ENCODE measurements around the gene SENP1. TPM values are rescaled to one million over a fixed set of nuclear protein-coding genes. Genes with fewer than 3 reads are reported as not detected.

The SENP1 gene
- total and polyA plus RNA-seq, 12 donors: 2.1 to 10.7 (median 8.5) TPM

DNA sequence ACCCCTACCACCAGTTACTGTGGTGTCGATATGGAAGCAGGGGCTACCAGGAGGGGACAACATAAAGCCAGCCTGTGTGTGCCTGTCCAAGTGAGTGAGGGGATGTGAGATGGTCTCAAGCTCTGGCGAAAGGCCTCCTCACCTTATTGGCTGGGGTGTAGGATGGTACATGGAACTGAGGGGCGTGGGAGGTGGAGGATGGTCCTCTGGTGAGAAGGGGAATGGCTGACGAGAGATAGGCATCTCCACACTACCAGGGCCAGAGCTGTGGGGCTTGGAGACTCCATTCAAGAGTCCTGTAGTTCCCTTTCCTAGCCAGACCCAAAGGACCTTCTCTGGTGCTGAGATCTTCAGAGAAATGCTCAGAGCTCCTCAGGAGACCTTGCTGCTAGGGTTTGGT lies 69.1 kb downstream of the SENP1 start:
- DNase-seq (no peak), ATAC-seq (no peak)
- TF ChIP-seq, protein P1, sequence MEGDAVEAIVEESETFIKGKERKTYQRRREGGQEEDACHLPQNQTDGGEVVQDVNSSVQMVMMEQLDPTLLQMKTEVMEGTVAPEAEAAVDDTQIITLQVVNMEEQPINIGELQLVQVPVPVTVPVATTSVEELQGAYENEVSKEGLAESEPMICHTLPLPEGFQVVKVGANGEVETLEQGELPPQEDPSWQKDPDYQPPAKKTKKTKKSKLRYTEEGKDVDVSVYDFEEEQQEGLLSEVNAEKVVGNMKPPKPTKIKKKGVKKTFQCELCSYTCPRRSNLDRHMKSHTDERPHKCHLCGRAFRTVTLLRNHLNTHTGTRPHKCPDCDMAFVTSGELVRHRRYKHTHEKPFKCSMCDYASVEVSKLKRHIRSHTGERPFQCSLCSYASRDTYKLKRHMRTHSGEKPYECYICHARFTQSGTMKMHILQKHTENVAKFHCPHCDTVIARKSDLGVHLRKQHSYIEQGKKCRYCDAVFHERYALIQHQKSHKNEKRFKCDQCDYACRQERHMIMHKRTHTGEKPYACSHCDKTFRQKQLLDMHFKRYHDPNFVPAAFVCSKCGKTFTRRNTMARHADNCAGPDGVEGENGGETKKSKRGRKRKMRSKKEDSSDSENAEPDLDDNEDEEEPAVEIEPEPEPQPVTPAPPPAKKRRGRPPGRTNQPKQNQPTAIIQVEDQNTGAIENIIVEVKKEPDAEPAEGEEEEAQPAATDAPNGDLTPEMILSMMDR (IDR thresholded peaks at IDR 0.05): no peak
- Histone ChIP-seq H3K27ac (no peak overlapping the region), H3K9me3 (no peaks in the 10 kb centered on the region), H3K4me3 (no peak overlapping the region), H3K36me3 (no peaks in the 10 kb centered on the region), H3K27me3 (peaks cover 0 to 5% (median 0%) of the 10 kb centered on the region in 7 donors), H3K4me1 (peaks cover 0 to 6% (median 0%) of the 10 kb centered on the region in 9 donors)
- 94 to 100% methylated on average over 4 of the region's 4 CpGs for WGBS, 2 donors
- intact Hi-C loops (cut with DNase I): no loop called here

DNA sequence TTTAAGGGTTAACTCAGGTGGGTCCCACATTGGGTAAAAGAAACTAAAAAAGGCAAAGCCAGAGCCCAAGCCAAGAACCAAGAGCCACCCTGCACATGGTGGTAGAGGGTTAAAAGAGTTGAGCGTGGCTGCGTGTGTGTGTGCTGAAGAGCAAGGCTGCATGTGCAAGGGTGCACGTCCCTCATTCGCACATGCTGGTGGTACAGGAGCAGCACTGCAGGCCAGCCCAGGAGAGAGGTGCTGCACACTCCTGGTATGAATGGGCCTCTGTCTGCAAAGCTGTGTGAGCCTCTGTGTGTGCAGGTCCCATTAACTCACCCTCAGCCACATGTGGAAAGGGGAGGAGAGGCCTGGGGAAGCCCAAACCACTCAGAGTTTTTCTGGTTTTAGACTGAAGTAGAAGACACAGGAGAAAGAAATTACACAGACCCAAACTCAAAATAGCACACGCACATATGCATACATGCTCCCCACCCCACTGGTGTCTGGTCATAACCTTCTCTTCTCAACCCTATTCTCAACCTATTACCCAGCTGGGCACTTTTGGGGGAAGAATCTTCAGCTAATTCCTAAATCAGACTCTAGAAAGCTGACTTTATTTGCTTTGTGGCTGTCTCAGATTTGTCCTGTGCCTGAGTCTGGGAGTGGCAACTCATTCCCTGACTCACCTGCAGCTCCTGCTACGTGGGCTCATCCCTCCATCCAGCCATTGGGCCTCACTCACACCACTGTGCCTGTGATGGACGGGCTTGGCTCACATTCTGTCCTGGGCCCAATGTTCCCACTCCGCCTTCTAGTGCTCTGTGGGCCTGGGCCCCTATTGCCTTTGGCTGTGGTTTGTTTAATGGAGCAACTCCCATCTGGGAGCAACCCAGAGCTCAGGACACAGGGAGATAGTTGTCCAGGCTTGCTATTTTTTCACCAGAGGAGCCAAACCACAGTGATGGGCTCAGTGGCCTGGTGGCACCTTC lies 70.8 kb downstream of the SENP1 start:
- intact Hi-C loops (cut with DNase I): no loop called here
- DNase-seq: no peak
- H3K9me3 ChIP-seq: no peaks in the 10 kb centered on the region
- no peaks in the 10 kb centered on the region for H3K36me3 ChIP-seq
- H3K4me3 ChIP-seq: no peak overlapping the region
- peaks cover 0 to 5% (median 0%) of the 10 kb centered on the region in 7 donors for H3K27me3 ChIP-seq
- H3K4me1 ChIP-seq: peaks cover 0 to 7% (median 0%) of the 10 kb centered on the region in 9 donors
- TF ChIP-seq, protein P1 (IDR thresholded peaks at IDR 0.05): no peak
- WGBS, 2 donors: 95 to 97% methylated on average over 8 of the region's 8 CpGs
- no peak overlapping the region for H3K27ac ChIP-seq
- no peak for ATAC-seq

DNA sequence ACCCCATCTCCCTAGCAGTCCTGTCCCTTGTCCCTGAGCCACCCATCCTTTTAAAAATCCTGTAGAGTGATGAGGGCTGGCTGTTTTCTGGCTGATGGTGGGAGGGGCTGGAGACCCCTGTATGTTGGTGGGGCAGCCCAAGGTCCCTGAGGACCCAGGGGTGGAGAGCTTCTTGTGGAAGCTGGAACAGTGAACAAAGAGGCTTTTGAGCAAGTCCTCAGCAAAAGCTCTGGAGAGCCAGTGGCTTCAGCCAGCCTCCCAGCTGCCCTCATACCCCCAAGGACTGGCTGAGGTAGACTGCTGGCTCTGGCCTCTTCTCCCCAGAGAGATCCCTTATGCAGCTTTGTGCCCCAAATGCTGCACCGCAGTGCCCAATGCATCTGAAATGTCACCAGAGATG lies 72.4 kb downstream of the SENP1 start:
- Histone ChIP-seq H3K9me3 (no peaks in the 10 kb centered on the region), H3K4me3 (no peak overlapping the region), H3K27me3 (peaks cover 0 to 5% (median 0%) of the 10 kb centered on the region in 7 donors), H3K4me1 (peaks cover 0 to 11% (median 0%) of the 10 kb centered on the region in 9 donors), H3K27ac (no peak overlapping the region), H3K36me3 (no peaks in the 10 kb centered on the region)
- 89 to 93% methylated on average over 1 of the region's 1 CpG for WGBS, 2 donors
- DNase-seq (no peak), ATAC-seq (no peak)
- TF ChIP-seq, protein P1 (IDR thresholded peaks at IDR 0.05): no peak
- intact Hi-C loops (cut with DNase I): no loop called here

DNA sequence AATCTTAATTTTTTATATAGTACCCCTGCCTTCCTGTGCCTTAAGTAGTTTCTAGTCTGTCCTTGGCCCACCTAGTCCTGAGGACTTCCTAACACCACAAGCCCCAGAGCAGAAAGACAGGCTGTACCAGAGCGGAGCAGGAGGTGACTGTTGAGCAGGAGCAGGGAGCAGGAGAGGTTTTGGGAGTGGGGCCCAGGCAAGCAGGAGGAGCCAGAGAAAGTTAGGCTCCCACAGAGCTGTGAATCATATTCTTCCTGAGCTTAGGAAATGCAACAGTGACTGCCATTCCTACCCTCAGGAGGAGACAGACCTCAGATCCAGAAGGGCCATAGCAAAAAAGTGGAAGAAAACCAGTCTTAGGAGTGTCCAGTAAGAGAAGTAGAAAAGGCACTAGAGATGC lies 73.3 kb downstream of the SENP1 start:
- Histone ChIP-seq H3K4me1 (peaks cover 0 to 7% (median 0%) of the 10 kb centered on the region in 9 donors), H3K27me3 (peaks cover 0 to 5% (median 0%) of the 10 kb centered on the region in 7 donors), H3K36me3 (no peaks in the 10 kb centered on the region), H3K9me3 (no peaks in the 10 kb centered on the region), H3K27ac (no peak overlapping the region), H3K4me3 (no peak overlapping the region)
- ATAC-seq (no peak), DNase-seq (no peak)
- TF ChIP-seq, protein P1 (IDR thresholded peaks at IDR 0.05): no peak
- intact Hi-C loops (cut with DNase I): no loop called here
- 93 to 100% methylated on average over 1 of the region's 1 CpG for WGBS, 2 donors

Measured in heart right ventricle (tissue), 16 donors.